Measurements from ENCODE around the gene ZFAND3.

ZFAND3 gene

DNA sequence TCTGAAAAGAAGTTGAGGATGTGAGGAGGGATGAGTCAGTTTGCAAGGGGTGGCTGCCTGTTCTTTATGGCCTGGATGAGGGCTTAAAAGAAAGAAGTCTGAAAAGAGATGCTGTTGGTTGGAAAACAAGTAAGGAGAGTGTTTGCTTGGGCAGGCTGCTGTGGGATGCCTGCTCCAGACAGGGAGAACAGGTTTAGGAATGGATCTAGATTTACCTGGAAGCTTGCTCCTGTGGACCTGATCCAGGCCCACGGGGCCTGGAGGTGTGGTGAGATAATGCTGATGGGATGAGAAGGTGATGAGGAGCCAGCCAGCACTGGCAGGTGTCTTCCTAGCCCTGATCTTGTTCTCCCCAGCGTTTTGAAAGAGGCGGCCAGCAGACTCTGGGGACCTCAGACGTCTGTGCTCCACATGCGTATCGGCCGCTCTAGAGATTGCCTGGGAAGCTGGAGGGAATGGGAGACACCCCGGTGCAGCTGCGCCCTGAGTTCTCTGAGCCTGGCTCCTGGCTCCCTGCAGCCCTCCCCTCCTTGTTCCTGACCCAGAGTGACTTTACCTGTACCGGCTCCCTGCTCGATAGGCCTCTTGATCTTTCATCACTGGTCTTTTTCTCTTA is 331.3 kb downstream of the ZFAND3 start:
- H3K4me3 ChIP-seq (ENCODE audit: low read length) = no peak overlapping the region
- peaks cover 15% of the 10 kb centered on the region; the same call in 1 of the 2 replicates for H3K4me1 ChIP-seq (ENCODE audit: insufficient read depth, low read length)
- no peaks in the 10 kb centered on the region for H3K9me3 ChIP-seq (ENCODE audit: insufficient read depth, low read depth, low read length)
- H3K27me3 ChIP-seq (ENCODE audit: insufficient read depth, low read length) = no peaks in the 10 kb centered on the region
- H3K9ac ChIP-seq (ENCODE audit: low read depth, low read length) = no peak overlapping the region
- no peaks in the 10 kb centered on the region for H3K36me3 ChIP-seq (ENCODE audit: insufficient read depth, low read length)
- H3K27ac ChIP-seq (ENCODE audit: low read depth, low read length) = no peak overlapping the region
- WGBS = 91% methylated on average over 11 of the region's 11 CpGs

DNA sequence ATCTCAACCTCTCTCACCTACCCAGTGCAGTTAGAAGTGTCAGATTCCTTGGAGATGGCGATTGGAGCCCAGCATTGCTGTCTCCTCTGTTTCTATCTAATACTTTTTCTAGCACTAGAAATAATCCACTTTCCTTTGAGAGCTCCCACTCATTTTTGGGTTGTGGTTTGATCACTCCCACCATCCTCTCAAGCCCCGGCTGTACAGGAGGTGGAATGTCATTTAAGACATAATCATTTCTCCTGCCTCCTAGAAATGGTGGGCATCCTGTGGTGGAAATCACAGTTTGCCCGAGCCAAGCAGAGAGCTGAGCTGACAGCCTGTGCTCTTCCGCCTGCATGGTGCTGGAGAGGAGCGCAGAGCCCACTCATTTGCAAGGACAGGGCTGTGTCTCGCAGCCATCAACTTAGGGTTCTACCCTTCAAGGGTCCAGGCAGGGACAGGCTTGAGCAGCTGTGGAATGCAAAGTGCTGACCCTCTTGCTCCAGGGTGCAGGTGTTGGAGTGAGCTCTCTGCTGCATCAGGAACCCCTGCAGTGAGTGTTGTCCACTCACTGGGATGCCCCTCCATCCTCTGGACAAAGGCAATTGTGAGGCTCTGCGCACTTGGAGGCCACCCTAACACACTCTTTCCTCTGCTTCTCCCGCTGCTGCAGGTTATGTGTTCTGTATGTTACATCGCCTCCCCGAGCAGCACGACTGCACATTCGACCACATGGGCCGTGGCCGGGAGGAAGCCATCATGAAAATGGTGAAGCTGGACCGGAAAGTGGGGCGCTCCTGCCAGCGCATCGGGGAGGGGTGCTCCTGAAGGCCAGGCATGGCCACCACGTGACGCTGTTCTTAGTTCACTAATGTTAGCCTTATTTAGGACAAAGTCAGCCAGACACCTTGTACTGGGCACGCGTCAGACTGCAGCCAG is 332.3 kb downstream of the ZFAND3 start:
- Histone ChIP-seq H3K9ac (ENCODE audit: low read depth, low read length) (no peak overlapping the region), H3K27me3 (ENCODE audit: insufficient read depth, low read length) (no peaks in the 10 kb centered on the region), H3K4me1 (ENCODE audit: insufficient read depth, low read length) (peaks cover 15% of the 10 kb centered on the region; the same call in 1 of the 2 replicates), H3K36me3 (ENCODE audit: insufficient read depth, low read length) (no peaks in the 10 kb centered on the region), H3K9me3 (ENCODE audit: insufficient read depth, low read depth, low read length) (no peaks in the 10 kb centered on the region), H3K27ac (ENCODE audit: low read depth, low read length) (no peak overlapping the region), H3K4me3 (ENCODE audit: low read length) (no peak overlapping the region)
- 96% methylated on average over 21 of the region's 22 CpGs for WGBS

GRCh38 chr6:38152620-38153019 is 333.1 kb downstream of the ZFAND3 start:
- peaks cover 15% of the 10 kb centered on the region; the same call in 1 of the 2 replicates for H3K4me1 ChIP-seq (ENCODE audit: insufficient read depth, low read length)
- H3K9ac ChIP-seq (ENCODE audit: low read depth, low read length) = no peak overlapping the region
- no peaks in the 10 kb centered on the region for H3K9me3 ChIP-seq (ENCODE audit: insufficient read depth, low read depth, low read length)
- H3K36me3 ChIP-seq (ENCODE audit: insufficient read depth, low read length) = no peaks in the 10 kb centered on the region
- 93% methylated on average over 8 of the region's 8 CpGs for WGBS
- H3K27me3 ChIP-seq (ENCODE audit: insufficient read depth, low read length) = no peaks in the 10 kb centered on the region
- no peak overlapping the region for H3K4me3 ChIP-seq (ENCODE audit: low read length)
- H3K27ac ChIP-seq (ENCODE audit: low read depth, low read length) = no peak overlapping the region

- H3K27me3 ChIP-seq (ENCODE audit: insufficient read depth, low read length) = no peaks in the 10 kb centered on the region
- WGBS = 92% methylated on average over 23 of the region's 23 CpGs
- peaks cover 15% of the 10 kb centered on the region; the same call in 1 of the 2 replicates for H3K4me1 ChIP-seq (ENCODE audit: insufficient read depth, low read length)
- no peaks in the 10 kb centered on the region for H3K9me3 ChIP-seq (ENCODE audit: insufficient read depth, low read depth, low read length)
- no peak overlapping the region for H3K27ac ChIP-seq (ENCODE audit: low read depth, low read length)
- no peaks in the 10 kb centered on the region for H3K36me3 ChIP-seq (ENCODE audit: insufficient read depth, low read length)
- H3K4me3 ChIP-seq (ENCODE audit: low read length) = no peak overlapping the region
- no peak overlapping the region for H3K9ac ChIP-seq (ENCODE audit: low read depth, low read length)
These were observed 333.7 kb downstream of the ZFAND3 start for GRCh38 chr6:38153076-38153797.

- Histone ChIP-seq H3K9me3 (ENCODE audit: insufficient read depth, low read depth, low read length) (no peaks in the 10 kb centered on the region), H3K4me3 (ENCODE audit: low read length) (no peak overlapping the region), H3K27ac (ENCODE audit: low read depth, low read length) (no peak overlapping the region), H3K9ac (ENCODE audit: low read depth, low read length) (no peak overlapping the region), H3K4me1 (ENCODE audit: insufficient read depth, low read length) (peaks cover 15% of the 10 kb centered on the region; the same call in 1 of the 2 replicates), H3K27me3 (ENCODE audit: insufficient read depth, low read length) (no peaks in the 10 kb centered on the region), H3K36me3 (ENCODE audit: insufficient read depth, low read length) (no peaks in the 10 kb centered on the region)
- 87% methylated on average over 16 of the region's 16 CpGs for WGBS
These were observed 334.3 kb downstream of the ZFAND3 start for GRCh38 chr6:38153798-38154345.

- H3K27me3 ChIP-seq (ENCODE audit: insufficient read depth, low read length) = no peaks in the 10 kb centered on the region
- no peaks in the 10 kb centered on the region for H3K9me3 ChIP-seq (ENCODE audit: insufficient read depth, low read depth, low read length)
- H3K9ac ChIP-seq (ENCODE audit: low read depth, low read length) = no peak overlapping the region
- H3K27ac ChIP-seq (ENCODE audit: low read depth, low read length) = no peak overlapping the region
- peaks cover 10% of the 10 kb centered on the region; the same call in 1 of the 2 replicates for H3K4me1 ChIP-seq (ENCODE audit: insufficient read depth, low read length)
- 88% methylated on average over 8 of the region's 8 CpGs for WGBS
- H3K4me3 ChIP-seq (ENCODE audit: low read length) = no peak overlapping the region
- no peaks in the 10 kb centered on the region for H3K36me3 ChIP-seq (ENCODE audit: insufficient read depth, low read length)
These were observed 335.2 kb downstream of the ZFAND3 start for GRCh38 chr6:38154731-38155130.

- no peak overlapping the region for H3K27ac ChIP-seq (ENCODE audit: low read depth, low read length)
- no peaks in the 10 kb centered on the region for H3K9me3 ChIP-seq (ENCODE audit: insufficient read depth, low read depth, low read length)
- no peaks in the 10 kb centered on the region for H3K27me3 ChIP-seq (ENCODE audit: insufficient read depth, low read length)
- WGBS = 96% methylated on average over 9 of the region's 9 CpGs
- H3K4me3 ChIP-seq (ENCODE audit: low read length) = no peak overlapping the region
- no peak overlapping the region for H3K9ac ChIP-seq (ENCODE audit: low read depth, low read length)
- peaks cover 6% of the 10 kb centered on the region; the same call in 1 of the 2 replicates for H3K4me1 ChIP-seq (ENCODE audit: insufficient read depth, low read length)
- H3K36me3 ChIP-seq (ENCODE audit: insufficient read depth, low read length) = no peaks in the 10 kb centered on the region
These were observed 335.6 kb downstream of the ZFAND3 start for GRCh38 chr6:38155144-38155543.

DNA sequence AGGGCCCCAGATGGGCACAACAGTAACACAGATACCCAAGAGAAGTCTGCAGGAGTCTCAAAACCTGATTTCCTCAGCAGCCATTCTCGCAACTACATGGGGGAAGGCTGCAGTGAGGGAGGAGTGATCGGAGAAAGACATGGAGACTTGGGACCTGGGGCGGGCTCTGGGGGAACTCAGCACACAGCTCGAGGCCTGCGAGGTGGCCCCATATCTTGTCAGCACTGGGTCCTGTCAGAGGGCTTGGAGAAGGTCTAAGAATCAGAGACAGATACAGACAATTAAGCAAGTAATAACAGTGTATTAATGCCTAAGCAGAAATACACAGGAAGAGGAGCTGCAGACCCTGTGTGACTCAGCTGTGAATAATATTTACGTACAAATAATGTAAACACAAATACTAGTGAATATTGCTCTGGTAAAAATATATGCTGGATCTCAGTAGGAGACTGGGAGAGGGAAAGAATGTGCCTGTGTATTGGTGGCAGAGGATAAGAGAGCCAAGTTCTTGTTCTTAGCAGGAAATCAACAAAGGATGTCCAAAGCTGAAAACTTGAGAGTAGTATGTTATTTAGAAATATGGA is 336.2 kb downstream of the ZFAND3 start:
- H3K9ac ChIP-seq (ENCODE audit: low read depth, low read length) = no peak overlapping the region
- WGBS = 92% methylated on average over 6 of the region's 6 CpGs

GRCh38 chr6:38156818-38157565 is 337.5 kb downstream of the ZFAND3 start:
- Histone ChIP-seq H3K9ac (ENCODE audit: low read depth, low read length) (no peak overlapping the region), H3K36me3 (ENCODE audit: insufficient read depth, low read length) (no peaks in the 10 kb centered on the region), H3K9me3 (ENCODE audit: insufficient read depth, low read depth, low read length) (no peaks in the 10 kb centered on the region), H3K27ac (ENCODE audit: low read depth, low read length) (no peak overlapping the region), H3K4me1 (ENCODE audit: insufficient read depth, low read length) (no peaks in the 10 kb centered on the region), H3K27me3 (ENCODE audit: insufficient read depth, low read length) (no peaks in the 10 kb centered on the region), H3K4me3 (ENCODE audit: low read length) (no peak overlapping the region)
- 95% methylated on average over 10 of the region's 10 CpGs for WGBS

More for the DNA sequence above, 336.2 kb downstream of the ZFAND3 start:
- Histone ChIP-seq H3K36me3 (ENCODE audit: insufficient read depth, low read length) (no peaks in the 10 kb centered on the region), H3K27me3 (ENCODE audit: insufficient read depth, low read length) (no peaks in the 10 kb centered on the region), H3K4me1 (ENCODE audit: insufficient read depth, low read length) (no peaks in the 10 kb centered on the region; the same call in 1 of the 2 replicates), H3K4me3 (ENCODE audit: low read length) (no peak overlapping the region), H3K27ac (ENCODE audit: low read depth, low read length) (no peak overlapping the region), H3K9me3 (ENCODE audit: insufficient read depth, low read depth, low read length) (no peaks in the 10 kb centered on the region)

GRCh38 chr6:38157905-38158304 is 338.4 kb downstream of the ZFAND3 start:
- Histone ChIP-seq H3K36me3 (ENCODE audit: insufficient read depth, low read length) (no peaks in the 10 kb centered on the region), H3K9ac (ENCODE audit: low read depth, low read length) (no peak overlapping the region), H3K4me1 (ENCODE audit: insufficient read depth, low read length) (no peaks in the 10 kb centered on the region), H3K27ac (ENCODE audit: low read depth, low read length) (no peak overlapping the region), H3K9me3 (ENCODE audit: insufficient read depth, low read depth, low read length) (no peaks in the 10 kb centered on the region), H3K27me3 (ENCODE audit: insufficient read depth, low read length) (no peaks in the 10 kb centered on the region), H3K4me3 (ENCODE audit: low read length) (no peak overlapping the region)
- WGBS = 95% methylated on average over 11 of the region's 11 CpGs
